SU-DHL-6 (cell line): ENCODE data around the gene INF2.

Experiments
- H2AFZ ChIP-seq: fragments of 200-600 bp; sonication (generic); 2 replicates; pipeline ENCODE4 v1.6.1; 2014; ENCODE audit warnings: low read depth, mild to moderate bottlenecking, moderate library complexity, mixed read lengths, antibody characterized with exemption, low read length; ENCODE audit not compliant: severe bottlenecking
- H3F3A ChIP-seq: fragments of 200-600 bp; shearing (Covaris generic); 2 replicates; pipeline ENCODE4 v1.6.0; 2016; ENCODE audit warnings: antibody characterized with exemption, mild to moderate bottlenecking; ENCODE audit not compliant: insufficient read depth
- H3K27ac ChIP-seq: fragments of 200-600 bp; sonication (generic); 2 replicates; pipeline ENCODE4 v1.5.1; 2016; ENCODE audit warnings: low read depth, mild to moderate bottlenecking, low read length, moderate library complexity, mixed read lengths
- H3K27me3 ChIP-seq: fragments of 200-600 bp; sonication (generic), shearing (Covaris generic); 2 replicates; pipeline ENCODE4 v1.6.0; 2014; ENCODE audit warnings: mild to moderate bottlenecking, low read length
- H3K36me3 ChIP-seq: fragments of 200-600 bp; sonication (generic); 2 replicates; pipeline ENCODE4 v1.6.1; 2014; ENCODE audit warnings: mild to moderate bottlenecking, low read length, mixed read lengths
- H3K4me2 ChIP-seq: fragments of 300-600, 200-600 bp; shearing (Covaris generic), sonication (generic); 2 replicates; pipeline ENCODE4 v1.6.0; 2014; ENCODE audit warnings: low read length, low read depth, mild to moderate bottlenecking; ENCODE audit not compliant: poor library complexity, severe bottlenecking
- H3K4me3 ChIP-seq: fragments of 200-600 bp; sonication (generic); 2 replicates; pipeline ENCODE4 v1.5.1; 2014; ENCODE audit warnings: antibody characterized with exemption, low read length, mild to moderate bottlenecking, mixed read lengths; ENCODE audit not compliant: insufficient read depth, poor library complexity, severe bottlenecking
- H3K79me2 ChIP-seq: fragments of 200-600 bp; sonication (generic); 2 replicates; pipeline ENCODE4 v1.6.1; 2014; ENCODE audit warnings: mild to moderate bottlenecking, low read length, moderate library complexity; ENCODE audit not compliant: insufficient read depth
- H3K9ac ChIP-seq: fragments of 200-600 bp; sonication (generic); 2 replicates; pipeline ENCODE4 v1.7.0; 2014; ENCODE audit warnings: mild to moderate bottlenecking, low read length
- H3K9me2 ChIP-seq: fragments of 200-600 bp; sonication (generic); replicated peaks from 2 replicates; pipeline ENCODE4 v1.6.1; 2014; ENCODE audit warnings: low read length; ENCODE audit not compliant: insufficient read depth
- H3K9me3 ChIP-seq: fragments of 200-600 bp; sonication (generic); 2 replicates; pipeline ENCODE4 v1.6.1; 2014; ENCODE audit warnings: low read length, mixed read lengths; ENCODE audit not compliant: insufficient read depth
- H4K20me1 ChIP-seq: fragments of 200-600 bp; sonication (generic); 2 replicates; pipeline ENCODE4 v1.6.1; 2014; ENCODE audit warnings: low read depth, mild to moderate bottlenecking, antibody characterized with exemption, low read length, moderate library complexity, mixed read lengths
- EZH2phosphoT487 ChIP-seq: fragments of 200-600 bp; sonication (generic), shearing (Covaris generic); conservative IDR thresholded peaks from 2 replicates; pipeline ENCODE4 v1.6.1; 2018; ENCODE audit warnings: mild to moderate bottlenecking, antibody characterized with exemption, low read length, moderate library complexity, mixed read lengths
- TF ChIP-seq, protein P1 (sequence below): fragments of 200-600 bp; sonication (generic); IDR thresholded peaks from one replicate; pipeline ENCODE4 v1.5.1; 2017; ENCODE audit warnings: antibody characterized with exemption, mild to moderate bottlenecking, low read length, moderate library complexity; ENCODE audit not compliant: insufficient read depth, poor library complexity, severe bottlenecking

INF2 gene

GRCh38 chr14:104712881-104713734, 23.7 kb downstream of the INF2 start:
- Histone ChIP-seq H3K36me3 (no peaks in the 10 kb centered on the region), H3K4me3 (no peak overlapping the region)

DNA sequence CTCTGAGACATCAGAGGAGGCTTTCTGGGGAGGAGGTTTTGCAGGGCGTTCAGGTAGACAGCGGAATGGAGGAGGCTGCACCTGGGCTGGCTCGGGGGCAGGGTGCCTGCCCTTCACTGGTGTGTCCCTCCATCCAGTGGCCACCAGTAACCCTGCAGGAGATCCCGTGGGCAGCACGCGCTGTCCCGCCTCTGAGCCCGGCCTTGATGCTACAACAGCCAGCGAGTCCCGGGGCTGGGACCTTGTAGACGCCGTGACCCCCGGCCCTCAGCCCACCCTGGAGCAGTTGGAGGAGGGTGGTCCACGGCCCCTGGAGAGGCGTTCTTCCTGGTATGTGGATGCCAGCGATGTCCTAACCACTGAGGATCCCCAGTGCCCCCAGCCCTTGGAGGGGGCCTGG, 24.6 kb downstream of the INF2 start:
- no peaks in the 10 kb centered on the region for H3F3A ChIP-seq
- TF ChIP-seq EZH2phosphoT487 = no peak
- TF ChIP-seq, protein P1, sequence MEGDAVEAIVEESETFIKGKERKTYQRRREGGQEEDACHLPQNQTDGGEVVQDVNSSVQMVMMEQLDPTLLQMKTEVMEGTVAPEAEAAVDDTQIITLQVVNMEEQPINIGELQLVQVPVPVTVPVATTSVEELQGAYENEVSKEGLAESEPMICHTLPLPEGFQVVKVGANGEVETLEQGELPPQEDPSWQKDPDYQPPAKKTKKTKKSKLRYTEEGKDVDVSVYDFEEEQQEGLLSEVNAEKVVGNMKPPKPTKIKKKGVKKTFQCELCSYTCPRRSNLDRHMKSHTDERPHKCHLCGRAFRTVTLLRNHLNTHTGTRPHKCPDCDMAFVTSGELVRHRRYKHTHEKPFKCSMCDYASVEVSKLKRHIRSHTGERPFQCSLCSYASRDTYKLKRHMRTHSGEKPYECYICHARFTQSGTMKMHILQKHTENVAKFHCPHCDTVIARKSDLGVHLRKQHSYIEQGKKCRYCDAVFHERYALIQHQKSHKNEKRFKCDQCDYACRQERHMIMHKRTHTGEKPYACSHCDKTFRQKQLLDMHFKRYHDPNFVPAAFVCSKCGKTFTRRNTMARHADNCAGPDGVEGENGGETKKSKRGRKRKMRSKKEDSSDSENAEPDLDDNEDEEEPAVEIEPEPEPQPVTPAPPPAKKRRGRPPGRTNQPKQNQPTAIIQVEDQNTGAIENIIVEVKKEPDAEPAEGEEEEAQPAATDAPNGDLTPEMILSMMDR = no peak
- no peak overlapping the region for H3K4me2 ChIP-seq
- H2AFZ ChIP-seq = no peak overlapping the region
- H3K4me3 ChIP-seq = no peak overlapping the region
- no peaks in the 10 kb centered on the region for H3K36me3 ChIP-seq
- H3K27me3 ChIP-seq = no peaks in the 10 kb centered on the region
- no peaks in the 10 kb centered on the region for H3K9me3 ChIP-seq
- no peak overlapping the region for H3K9ac ChIP-seq
- H3K27ac ChIP-seq = no peak overlapping the region
- H3K9me2 ChIP-seq = no peaks in the 10 kb centered on the region
- H3K79me2 ChIP-seq = no peaks in the 10 kb centered on the region
- no peaks in the 10 kb centered on the region for H4K20me1 ChIP-seq

More at GRCh38 chr14:104712881-104713734, 23.7 kb downstream of the INF2 start:
- Histone ChIP-seq H3K9me2 (no peaks in the 10 kb centered on the region), H3F3A (no peaks in the 10 kb centered on the region), H2AFZ (no peak overlapping the region), H4K20me1 (no peaks in the 10 kb centered on the region), H3K9me3 (no peaks in the 10 kb centered on the region), H3K9ac (no peak overlapping the region), H3K4me2 (no peak overlapping the region), H3K79me2 (no peaks in the 10 kb centered on the region), H3K27me3 (no peaks in the 10 kb centered on the region), H3K27ac (no peak overlapping the region)
- TF ChIP-seq EZH2phosphoT487 = no peak
- TF ChIP-seq, protein P1 = no peak

GRCh38 chr14:104714681-104715080, 25.3 kb downstream of the INF2 start:
- H3K9me3 ChIP-seq = no peaks in the 10 kb centered on the region
- H3K79me2 ChIP-seq = no peaks in the 10 kb centered on the region
- H3K4me3 ChIP-seq = no peak overlapping the region
- H3K9me2 ChIP-seq = no peaks in the 10 kb centered on the region
- H3K36me3 ChIP-seq = no peaks in the 10 kb centered on the region
- TF ChIP-seq EZH2phosphoT487 = no peak
- no peak overlapping the region for H2AFZ ChIP-seq
- no peak overlapping the region for H3K9ac ChIP-seq
- H3K27me3 ChIP-seq = no peaks in the 10 kb centered on the region
- H3K4me2 ChIP-seq = no peak overlapping the region
- no peaks in the 10 kb centered on the region for H3F3A ChIP-seq
- H3K27ac ChIP-seq = no peak overlapping the region
- H4K20me1 ChIP-seq = no peaks in the 10 kb centered on the region

DNA sequence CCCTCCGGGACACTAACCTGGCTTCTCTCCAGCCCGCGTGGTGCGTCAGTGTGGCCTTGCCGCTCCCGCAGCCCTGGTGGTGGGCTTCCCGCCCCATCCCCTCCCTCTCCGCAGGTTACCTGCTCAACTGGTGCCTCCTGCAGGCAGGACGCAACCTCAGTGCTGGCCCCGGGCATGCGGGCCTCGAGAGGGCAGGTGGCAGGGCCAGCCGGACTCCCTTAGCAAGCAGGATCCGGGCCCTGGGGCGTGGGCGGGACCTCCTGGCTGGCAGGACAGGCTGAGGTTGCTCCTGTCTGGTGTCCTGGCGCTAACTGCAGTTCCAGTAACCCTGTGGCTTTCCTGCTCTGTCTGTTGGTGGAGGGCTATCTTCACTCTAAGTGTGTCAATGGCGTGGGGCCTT, 26.0 kb downstream of the INF2 start:
- no peaks in the 10 kb centered on the region for H4K20me1 ChIP-seq
- no peaks in the 10 kb centered on the region for H3K9me2 ChIP-seq
- H2AFZ ChIP-seq = no peak overlapping the region
- no peaks in the 10 kb centered on the region for H3F3A ChIP-seq
- H3K36me3 ChIP-seq = no peaks in the 10 kb centered on the region
- TF ChIP-seq EZH2phosphoT487 = no peak
- TF ChIP-seq, protein P1 = no peak
- H3K9me3 ChIP-seq = no peaks in the 10 kb centered on the region
- no peaks in the 10 kb centered on the region for H3K79me2 ChIP-seq
- H3K27me3 ChIP-seq = no peaks in the 10 kb centered on the region
- no peak overlapping the region for H3K9ac ChIP-seq
- no peak overlapping the region for H3K4me2 ChIP-seq
- H3K27ac ChIP-seq = no peak overlapping the region
- H3K4me3 ChIP-seq = no peak overlapping the region
